Heart left ventricle (tissue), 13 donors: ENCODE data around the gene ENGASE.

Experiments
- POLR2A ChIP-seq, 2 donors: fragments of 450-650 bp; IDR thresholded peaks; one replicate each; pipeline ENCODE4 v1.6.1; 2017; ENCODE audit warnings: antibody characterized with exemption in 2 of 2, mild to moderate bottlenecking in 2 of 2, moderate library complexity in 2 of 2
- TF ChIP-seq, protein P1 (sequence below), 12 donors: fragments of 200-600 bp; sonication (generic) in 4 of 12; IDR thresholded peaks; one replicate each; pipeline versions ENCODE4 v1.5.0 to v1.8.0; 2018 to 2022; ENCODE audit warnings: antibody characterized with exemption in 12 of 12, mild to moderate bottlenecking in 5 of 12
- donor health status: ischemic (EF 13 %, LVEDD 7.1; RV severe dilation, severe dysfunction).
- donor health status: DM: no; HTN: yes; CAD: no.
- donor health status: DM: no; HTN: no; CAD: no.
- donor health status: ischemic (EF 25% LVEDD 6.9; RV normal size, moderate dysfunction).
- donor health status: ischemic (EF 25% LVEDD 5.7; RV mildly dilated, moderate dysfunction).
- donor health status: ischemic (EF 35%, LVEDD 5.7; RV mildly dilated, moderate dysfunction).
- donor health status: nonischemic (EF 11% LVEDD 7.7; RV severe dilation, severe dysfunction).
- donor health status: DM: yes; HTN: yes; CAD: no.
- donor health status: PGD.
- donor health status: ischemic (EF 29% LVEDD 5.4; RV normal size, mild dysfunction).
- donor health status: nonischemic (EF 23%, LVEDD 6.1; RV moderate dilation, normal function).

DNA sequence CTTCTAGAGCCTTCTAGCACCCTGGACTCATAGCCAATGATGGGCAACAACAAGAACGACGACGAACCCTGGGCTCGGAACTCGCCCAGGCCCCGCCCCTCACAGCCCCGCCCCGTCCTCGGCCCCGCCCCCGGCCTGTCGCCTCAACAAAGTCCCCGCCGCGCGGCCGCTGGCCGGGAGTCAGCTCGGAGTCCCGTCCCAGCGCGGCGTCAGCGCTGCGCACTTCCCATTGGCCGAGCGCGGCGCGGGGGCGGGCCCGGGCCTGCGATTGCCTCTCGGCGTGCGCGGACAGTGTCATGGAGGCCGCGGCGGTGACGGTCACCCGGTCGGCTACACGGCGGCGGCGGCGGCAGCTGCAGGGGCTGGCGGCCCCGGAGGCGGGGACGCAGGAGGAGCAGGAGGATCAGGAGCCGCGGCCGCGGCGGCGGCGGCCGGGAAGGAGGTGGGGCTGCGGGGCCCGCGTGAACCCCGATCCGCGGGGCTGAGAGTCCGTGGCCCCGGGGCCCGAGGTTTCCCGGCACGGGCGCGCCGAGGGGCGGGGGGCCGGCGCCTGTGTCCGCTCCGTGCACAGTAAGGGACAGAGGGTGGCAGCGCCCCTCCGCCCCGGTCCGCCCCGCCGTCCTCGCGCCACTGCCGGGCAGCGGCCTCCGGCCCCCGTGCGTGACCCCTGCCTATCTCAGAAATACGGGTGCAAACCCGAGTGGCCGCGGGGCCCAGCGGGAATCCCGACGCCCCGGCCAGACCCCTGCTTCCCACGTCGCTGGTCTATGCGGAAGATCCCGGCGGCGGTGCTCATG is at the start of gene ENGASE:
- peak in 1 of 2 donors; percentile 75 for TF ChIP-seq POLR2A (IDR thresholded peaks at IDR 0.05)
- TF ChIP-seq, protein P1, sequence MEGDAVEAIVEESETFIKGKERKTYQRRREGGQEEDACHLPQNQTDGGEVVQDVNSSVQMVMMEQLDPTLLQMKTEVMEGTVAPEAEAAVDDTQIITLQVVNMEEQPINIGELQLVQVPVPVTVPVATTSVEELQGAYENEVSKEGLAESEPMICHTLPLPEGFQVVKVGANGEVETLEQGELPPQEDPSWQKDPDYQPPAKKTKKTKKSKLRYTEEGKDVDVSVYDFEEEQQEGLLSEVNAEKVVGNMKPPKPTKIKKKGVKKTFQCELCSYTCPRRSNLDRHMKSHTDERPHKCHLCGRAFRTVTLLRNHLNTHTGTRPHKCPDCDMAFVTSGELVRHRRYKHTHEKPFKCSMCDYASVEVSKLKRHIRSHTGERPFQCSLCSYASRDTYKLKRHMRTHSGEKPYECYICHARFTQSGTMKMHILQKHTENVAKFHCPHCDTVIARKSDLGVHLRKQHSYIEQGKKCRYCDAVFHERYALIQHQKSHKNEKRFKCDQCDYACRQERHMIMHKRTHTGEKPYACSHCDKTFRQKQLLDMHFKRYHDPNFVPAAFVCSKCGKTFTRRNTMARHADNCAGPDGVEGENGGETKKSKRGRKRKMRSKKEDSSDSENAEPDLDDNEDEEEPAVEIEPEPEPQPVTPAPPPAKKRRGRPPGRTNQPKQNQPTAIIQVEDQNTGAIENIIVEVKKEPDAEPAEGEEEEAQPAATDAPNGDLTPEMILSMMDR (IDR thresholded peaks at IDR 0.05): no peak
